Fibroblast of mammary gland (primary cell): ENCODE results near the gene CSNK1D.
A peak's percentile ranks its signal among the peaks of the same experiment; 100 is the strongest.

ENCODE experiments used
- DNase-seq: peaks from one replicate; pipeline ENCODE4 v3.0.0-alpha.2; 2010; ENCODE audit warnings: low read depth
- H3K4me3 ChIP-seq: 2 replicates; pipeline ENCODE4 v1.5.1; 2011; ENCODE audit warnings: low read depth, mild to moderate bottlenecking, low read length, moderate library complexity; ENCODE audit not compliant: control insufficient read depth
- CTCF ChIP-seq: conservative IDR thresholded peaks from 2 replicates; pipeline ENCODE4 v1.5.1; 2011; ENCODE audit warnings: low read depth, low read length, inconsistent platforms; ENCODE audit not compliant: control insufficient read depth, insufficient read depth

Gene CSNK1D

GRCh38 chr17:82301916-82302567 lies 28.5 kb upstream of the CSNK1D start:
- no peak overlapping the region for H3K4me3 ChIP-seq
- no peak for TF ChIP-seq CTCF
- no peak for DNase-seq

GRCh38 chr17:82301300-82301915 lies 27.9 kb upstream of the CSNK1D start:
- TF ChIP-seq CTCF, result no peak
- no peak overlapping the region for H3K4me3 ChIP-seq
- no peak for DNase-seq

GRCh38 chr17:82300707-82301270 lies 27.3 kb upstream of the CSNK1D start:
- peak; percentile 43 for DNase-seq
- H3K4me3 ChIP-seq, result no peak overlapping the region
- peak; percentile 56 for TF ChIP-seq CTCF

DNA sequence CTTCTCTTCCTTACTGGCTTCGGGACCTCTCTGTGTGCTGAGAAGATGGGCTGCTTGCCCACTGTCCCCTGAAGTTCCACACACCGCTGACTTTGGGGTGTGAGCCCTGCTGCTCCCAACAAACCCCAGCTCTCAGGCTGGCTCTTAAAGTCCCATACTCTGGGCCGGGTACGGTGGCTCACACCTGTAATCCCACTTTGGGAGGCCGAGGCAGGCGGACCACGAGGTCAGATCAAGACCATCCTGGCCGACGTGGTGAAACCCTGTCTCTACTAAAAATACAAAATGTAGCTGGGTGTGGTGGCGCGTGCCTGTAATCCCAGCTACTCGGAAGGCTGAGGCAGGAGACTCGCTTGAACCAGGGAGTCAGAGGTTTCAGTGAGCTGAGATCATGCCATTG lies 26.7 kb upstream of the CSNK1D start:
- DNase-seq, result no peak
- no peak for TF ChIP-seq CTCF
- H3K4me3 ChIP-seq, result no peak overlapping the region

GRCh38 chr17:82299452-82299851 lies 26.0 kb upstream of the CSNK1D start:
- no peak for TF ChIP-seq CTCF
- no peak for DNase-seq

DNA sequence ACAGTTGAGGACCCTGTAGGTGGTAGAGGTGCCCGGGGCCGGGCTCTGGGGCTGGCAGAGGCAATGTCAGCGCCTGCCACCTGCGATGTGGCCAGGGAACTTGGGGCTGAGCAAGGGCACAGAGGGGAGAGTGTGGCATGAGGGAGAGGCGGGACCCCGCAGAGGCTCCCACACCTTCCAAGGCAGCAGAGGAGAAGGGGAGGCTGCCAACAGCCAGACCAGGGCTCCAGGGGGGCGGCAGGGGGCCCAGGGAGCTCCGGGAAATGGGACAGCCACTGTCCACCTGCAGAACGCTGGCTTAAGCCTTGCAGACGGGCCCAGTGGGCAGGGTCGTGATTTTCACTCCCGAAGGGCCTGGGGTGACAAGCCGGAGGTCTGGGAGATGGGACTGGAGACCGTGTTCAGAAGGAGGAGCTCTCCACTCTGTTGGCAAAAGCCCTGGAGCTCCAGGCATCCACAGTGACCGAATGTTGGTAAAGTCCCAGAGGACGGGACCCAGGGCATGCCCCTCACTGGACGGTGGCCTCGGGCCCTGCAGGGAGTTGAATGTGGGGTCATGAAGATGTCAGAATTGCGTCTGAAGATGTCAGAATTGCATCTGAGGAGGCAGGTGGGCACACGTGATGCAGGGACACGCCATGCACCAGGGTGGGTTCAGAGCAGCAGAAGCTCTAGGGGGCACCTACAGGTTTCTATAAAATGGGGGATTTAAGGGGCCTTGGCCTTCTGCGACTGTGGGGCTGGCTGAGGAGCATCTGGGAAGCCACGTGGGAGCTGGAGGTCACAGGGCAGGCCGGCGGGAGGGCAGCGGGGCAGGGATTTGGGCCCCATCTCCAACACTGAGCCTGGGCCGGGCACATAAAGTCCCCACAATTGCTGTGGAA lies 25.3 kb upstream of the CSNK1D start:
- TF ChIP-seq CTCF, result no peak
- DNase-seq, result no peak
- H3K4me3 ChIP-seq, result no peak overlapping the region

More at GRCh38 chr17:82299452-82299851, 26.0 kb upstream of the CSNK1D start:
- H3K4me3 ChIP-seq, result no peak overlapping the region
